ENCODE data around the gene PDGFA. TPM values are rescaled to one million over a fixed set of nuclear protein-coding genes. Genes with fewer than 3 reads are reported as not detected.

PDGFA gene
- total RNA-seq, 1 experiment from 2014 or later: 23.6 TPM

DNA sequence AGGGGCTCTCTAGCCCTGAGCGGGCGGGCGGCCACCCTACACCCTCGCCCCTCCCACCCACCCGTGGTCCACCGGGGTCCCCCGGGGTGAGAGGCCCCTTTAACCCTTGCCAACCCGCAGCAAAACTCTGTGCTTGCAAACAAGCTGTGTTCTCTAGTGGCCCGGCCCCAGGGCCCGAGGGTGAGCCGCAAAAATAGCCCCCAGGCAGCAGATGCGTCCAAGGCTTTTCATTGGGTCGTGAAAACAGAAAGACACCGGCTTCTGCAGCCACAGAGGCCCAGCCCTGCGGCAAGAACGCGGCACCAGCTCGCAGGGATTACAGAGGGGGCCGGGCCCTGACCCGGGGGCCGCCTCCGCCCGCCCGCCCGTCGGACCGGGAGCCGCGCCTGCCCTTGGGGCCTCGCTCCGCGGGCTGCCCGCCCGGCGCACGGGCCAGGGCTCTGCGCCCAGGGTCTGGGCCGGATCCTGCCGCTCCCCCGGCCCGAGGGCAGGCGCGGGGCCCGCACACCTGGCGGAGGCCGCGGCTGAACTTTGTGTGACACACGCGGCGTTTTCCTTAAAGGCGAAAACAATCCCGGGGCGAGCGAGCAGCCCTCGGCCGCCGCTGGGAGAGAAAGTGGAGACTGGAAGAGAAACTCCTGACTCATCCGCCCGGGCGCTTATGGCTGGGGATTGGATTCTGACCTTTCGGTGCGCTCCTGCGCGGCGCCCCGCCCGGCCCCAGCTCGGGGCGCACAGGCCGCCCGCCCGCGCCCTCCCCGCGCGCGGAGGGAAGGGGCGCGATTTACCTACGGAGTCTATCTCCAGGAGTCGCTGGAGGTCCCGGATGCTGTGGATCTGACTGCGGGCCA lies 2.8 kb downstream of the PDGFA start:
- TF ChIP-seq, protein P1, sequence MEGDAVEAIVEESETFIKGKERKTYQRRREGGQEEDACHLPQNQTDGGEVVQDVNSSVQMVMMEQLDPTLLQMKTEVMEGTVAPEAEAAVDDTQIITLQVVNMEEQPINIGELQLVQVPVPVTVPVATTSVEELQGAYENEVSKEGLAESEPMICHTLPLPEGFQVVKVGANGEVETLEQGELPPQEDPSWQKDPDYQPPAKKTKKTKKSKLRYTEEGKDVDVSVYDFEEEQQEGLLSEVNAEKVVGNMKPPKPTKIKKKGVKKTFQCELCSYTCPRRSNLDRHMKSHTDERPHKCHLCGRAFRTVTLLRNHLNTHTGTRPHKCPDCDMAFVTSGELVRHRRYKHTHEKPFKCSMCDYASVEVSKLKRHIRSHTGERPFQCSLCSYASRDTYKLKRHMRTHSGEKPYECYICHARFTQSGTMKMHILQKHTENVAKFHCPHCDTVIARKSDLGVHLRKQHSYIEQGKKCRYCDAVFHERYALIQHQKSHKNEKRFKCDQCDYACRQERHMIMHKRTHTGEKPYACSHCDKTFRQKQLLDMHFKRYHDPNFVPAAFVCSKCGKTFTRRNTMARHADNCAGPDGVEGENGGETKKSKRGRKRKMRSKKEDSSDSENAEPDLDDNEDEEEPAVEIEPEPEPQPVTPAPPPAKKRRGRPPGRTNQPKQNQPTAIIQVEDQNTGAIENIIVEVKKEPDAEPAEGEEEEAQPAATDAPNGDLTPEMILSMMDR (conservative IDR thresholded peaks at IDR 0.05): no peak
- TF ChIP-seq EZH2 (IDR thresholded peaks at IDR 0.05; ENCODE audit: low read depth): no peak
- peaks cover 8% of the 10 kb centered on the region; the same call in 1 of the 2 replicates for H3K4me1 ChIP-seq (replicated peaks; ENCODE audit: insufficient read depth)
- H3K79me2 ChIP-seq (ENCODE audit: low read depth): peaks cover 42% of the 10 kb centered on the region
- POLR2A ChIA-PET (ENCODE audit: unreplicated experiment): no interaction called here
- intact Hi-C loops (cut with micrococcal nuclease; ENCODE audit: unreplicated experiment): no loop called here
- no TSS peak for BruUV-seq (replicated peaks)
- DNase-seq: peak; percentile 71 to 74
- H3K4me2 ChIP-seq: peak overlapping the region; percentile 98
- H3K4me3 ChIP-seq: peak overlapping the region; percentile 95
- peaks cover 32% of the 10 kb centered on the region for H4K20me1 ChIP-seq (ENCODE audit: insufficient read depth)
- H3K27ac ChIP-seq: peak overlapping the region; percentile 30; the same call in 1 of the 2 replicates
- H2AFZ ChIP-seq: peak overlapping the region; percentile 63
- H3F3A ChIP-seq (ENCODE audit: insufficient read depth, low read depth): peaks cover 8% of the 10 kb centered on the region; the same call in 1 of the 2 replicates
- no peaks in the 10 kb centered on the region for H3K9me2 ChIP-seq (ENCODE audit: insufficient read depth)
- CTCF ChIA-PET: no interaction called here
- no peaks in the 10 kb centered on the region for H3K27me3 ChIP-seq (ENCODE audit: insufficient read depth, low read depth)
- H3K36me3 ChIP-seq (ENCODE audit: low read depth): 0 out of 2 replicates have a peak, but pooled peaks cover under 1% of the 10 kb centered on the region
- no peaks in the 10 kb centered on the region for H3K9me3 ChIP-seq (ENCODE audit: insufficient read depth, low read depth)

DNA sequence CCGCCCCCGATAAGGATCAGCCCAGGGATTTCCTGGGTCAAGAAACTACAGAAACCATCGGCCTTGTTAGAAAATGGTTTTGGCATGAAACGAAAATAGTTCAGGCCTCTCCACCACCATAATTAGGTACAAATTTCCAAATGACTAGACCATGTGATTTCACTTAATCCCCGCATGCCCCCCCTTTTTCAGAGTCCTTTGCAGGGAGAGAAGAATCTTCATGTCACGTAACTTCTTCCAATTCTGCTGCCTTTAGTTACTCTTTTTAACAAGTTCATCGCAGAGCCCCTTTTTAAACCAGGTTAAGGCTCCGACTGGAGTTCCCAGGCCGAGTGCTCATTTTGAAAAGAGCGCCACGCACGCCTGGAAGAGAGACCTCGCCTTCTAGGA lies 3.4 kb downstream of the PDGFA start:
- Histone ChIP-seq H3K9me2 (ENCODE audit: insufficient read depth) (no peaks in the 10 kb centered on the region), H3K79me2 (ENCODE audit: low read depth) (peaks cover 42% of the 10 kb centered on the region), H3F3A (ENCODE audit: insufficient read depth, low read depth) (peaks cover 8% of the 10 kb centered on the region; the same call in 1 of the 2 replicates), H4K20me1 (ENCODE audit: insufficient read depth) (peaks cover 38% of the 10 kb centered on the region), H3K4me3 (no peak overlapping the region; the same call in 1 of the 2 replicates), H3K36me3 (ENCODE audit: low read depth) (0 out of 2 replicates have a peak, but pooled peaks cover 6% of the 10 kb centered on the region), H3K27me3 (ENCODE audit: insufficient read depth, low read depth) (no peaks in the 10 kb centered on the region), H2AFZ (no peak overlapping the region), H3K9me3 (ENCODE audit: insufficient read depth, low read depth) (no peaks in the 10 kb centered on the region), H3K4me1 (replicated peaks; ENCODE audit: insufficient read depth) (peaks cover 2% of the 10 kb centered on the region; the same call in 1 of the 2 replicates), H3K4me2 (peak overlapping the region; percentile 98), H3K27ac (no peak overlapping the region)
- ChIA-PET CTCF (no interaction called here), POLR2A (ENCODE audit: unreplicated experiment) (no interaction called here)
- no peak for TF ChIP-seq EZH2 (IDR thresholded peaks at IDR 0.05; ENCODE audit: low read depth)
- TF ChIP-seq, protein P1 (conservative IDR thresholded peaks at IDR 0.05): no peak
- DNase-seq: no peak
- BruUV-seq (replicated peaks): no TSS peak
- intact Hi-C loops (cut with micrococcal nuclease; ENCODE audit: unreplicated experiment): no loop called here

DNA sequence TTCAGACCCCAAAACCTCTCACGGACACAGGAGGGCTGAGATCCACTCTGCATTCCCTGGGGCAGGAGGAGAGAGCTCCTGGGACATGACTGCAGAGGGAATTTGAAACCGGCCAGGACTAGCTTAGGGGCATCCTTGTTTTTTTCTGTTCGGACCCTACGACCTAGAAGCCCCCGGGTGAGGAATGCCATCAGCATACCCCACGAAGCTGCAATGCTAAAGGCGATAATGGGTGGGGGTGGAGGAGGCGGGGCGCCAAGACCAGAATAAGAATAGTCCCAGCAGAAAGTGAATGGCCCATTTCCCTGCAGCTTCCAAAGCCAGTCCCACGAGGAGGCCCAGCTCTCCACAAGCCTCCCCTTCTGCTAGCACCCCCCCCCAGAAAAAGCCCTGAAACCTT lies 4.0 kb downstream of the PDGFA start:
- no peak for DNase-seq
- Histone ChIP-seq H3K9me3 (ENCODE audit: insufficient read depth, low read depth) (no peaks in the 10 kb centered on the region), H3K79me2 (ENCODE audit: low read depth) (peaks cover 42% of the 10 kb centered on the region), H4K20me1 (ENCODE audit: insufficient read depth) (peaks cover 38% of the 10 kb centered on the region), H3K36me3 (ENCODE audit: low read depth) (0 out of 2 replicates have a peak, but pooled peaks cover 6% of the 10 kb centered on the region), H3K4me2 (no peak overlapping the region), H3K4me1 (replicated peaks; ENCODE audit: insufficient read depth) (no peaks in the 10 kb centered on the region; the same call in 1 of the 2 replicates), H3K9me2 (ENCODE audit: insufficient read depth) (no peaks in the 10 kb centered on the region), H2AFZ (no peak overlapping the region), H3K27me3 (ENCODE audit: insufficient read depth, low read depth) (no peaks in the 10 kb centered on the region), H3K4me3 (no peak overlapping the region), H3K27ac (no peak overlapping the region), H3F3A (ENCODE audit: insufficient read depth, low read depth) (peaks cover 8% of the 10 kb centered on the region; the same call in 1 of the 2 replicates)
- intact Hi-C loops (cut with micrococcal nuclease; ENCODE audit: unreplicated experiment): no loop called here
- no TSS peak for BruUV-seq (replicated peaks)
- TF ChIP-seq EZH2 (IDR thresholded peaks at IDR 0.05; ENCODE audit: low read depth): no peak
- TF ChIP-seq, protein P1 (conservative IDR thresholded peaks at IDR 0.05): no peak
- ChIA-PET POLR2A (ENCODE audit: unreplicated experiment) (no interaction called here), CTCF (no interaction called here)
